MM.1S (cell line): ENCODE data around the gene OPALIN.

Experiments
- DNase-seq: peaks from one replicate; pipeline ENCODE4 v3.0.0-alpha.2; 2015
- H2AFZ ChIP-seq: fragments of 300-600 bp; sonication (generic); 2 replicates; pipeline ENCODE4 v1.6.0; 2016; ENCODE audit warnings: antibody characterized with exemption, low read length
- H3F3A ChIP-seq: fragments of 300-600 bp; sonication (generic); 2 replicates; pipeline ENCODE4 v1.6.1; 2016; ENCODE audit warnings: mild to moderate bottlenecking, antibody characterized with exemption, low read length, moderate library complexity, mixed read lengths; ENCODE audit not compliant: insufficient read depth
- H3K27ac ChIP-seq: fragments of 300-600 bp; sonication (generic); 2 replicates; pipeline ENCODE4 v1.5.1; 2016; ENCODE audit warnings: mild to moderate bottlenecking, low read length
- H3K27me3 ChIP-seq: fragments of 300-600 bp; sonication (generic); replicated peaks from 2 replicates; pipeline ENCODE4 v1.6.0; 2016; ENCODE audit warnings: low read length; ENCODE audit not compliant: insufficient read depth
- H3K36me3 ChIP-seq: fragments of 300-600 bp; sonication (generic); replicated peaks from 2 replicates; pipeline ENCODE4 v1.6.1; 2016; ENCODE audit warnings: mild to moderate bottlenecking, low read length, mixed read lengths; ENCODE audit not compliant: insufficient read depth
- H3K4me1 ChIP-seq: fragments of 300-600 bp; sonication (generic); 2 replicates; pipeline ENCODE4 v1.6.1; 2016; ENCODE audit warnings: low read length, mixed read lengths
- H3K4me2 ChIP-seq: fragments of 300-600 bp; sonication (generic); 2 replicates; pipeline ENCODE4 v1.6.0; 2016; ENCODE audit warnings: low read depth, low read length
- H3K4me3 ChIP-seq: fragments of 300-600 bp; sonication (generic); 2 replicates; pipeline ENCODE4 v1.5.1; 2016; ENCODE audit warnings: low read length, mixed read lengths
- H3K79me2 ChIP-seq: fragments of 300-600 bp; sonication (generic); 2 replicates; pipeline ENCODE4 v1.6.1; 2016; ENCODE audit warnings: mixed run types, low read length, mixed read lengths
- H3K9ac ChIP-seq: fragments of 300-600 bp; sonication (generic); 2 replicates; pipeline ENCODE4 v1.6.1; 2016; ENCODE audit warnings: low read length, mixed read lengths
- H3K9me2 ChIP-seq: fragments of 300-600 bp; sonication (generic); replicated peaks from 2 replicates; pipeline ENCODE4 v1.6.1; 2016; ENCODE audit warnings: mild to moderate bottlenecking, low read length, mixed read lengths; ENCODE audit not compliant: insufficient read depth
- H3K9me3 ChIP-seq: fragments of 300-600 bp; sonication (generic); replicated peaks from 2 replicates; pipeline ENCODE4 v1.6.1; 2016; ENCODE audit warnings: mild to moderate bottlenecking, low read length, mixed read lengths; ENCODE audit not compliant: insufficient read depth
- H4K20me1 ChIP-seq: fragments of 300-600 bp; sonication (generic); 2 replicates; pipeline ENCODE4 v1.6.1; 2016; ENCODE audit warnings: mild to moderate bottlenecking, low read length, moderate library complexity, mixed read lengths; ENCODE audit not compliant: insufficient read depth
- CTCF ChIP-seq: fragments of 300-600 bp; sonication (generic); IDR thresholded peaks from 2 replicates; pipeline ENCODE4 v1.5.1; 2016; ENCODE audit warnings: antibody characterized with exemption, low read length, mixed read lengths
- EZH2 ChIP-seq: fragments of 300-600 bp; sonication (generic); optimal IDR thresholded peaks from 2 replicates; pipeline ENCODE3; 2017; ENCODE audit warnings: low read depth, mild to moderate bottlenecking, antibody characterized with exemption, low read length, mixed read lengths
- EZH2phosphoT487 ChIP-seq: fragments of 300-600 bp; sonication (generic); IDR thresholded peaks from 2 replicates; pipeline ENCODE4 v1.6.1; 2018; ENCODE audit warnings: antibody characterized with exemption, low read length

The OPALIN gene

GRCh38 chr10:96357038-96357620, 1.7 kb downstream of the OPALIN start:
- H3K27ac ChIP-seq, result no peak overlapping the region
- no peaks in the 10 kb centered on the region for H3F3A ChIP-seq
- H3K4me3 ChIP-seq, result no peak overlapping the region
- no peaks in the 10 kb centered on the region for H4K20me1 ChIP-seq
- no peaks in the 10 kb centered on the region for H3K4me1 ChIP-seq
- no peaks in the 10 kb centered on the region for H3K79me2 ChIP-seq
- H3K36me3 ChIP-seq, result no peaks in the 10 kb centered on the region
- H2AFZ ChIP-seq, result no peak overlapping the region
- TF ChIP-seq CTCF (no peak), EZH2 (no peak), EZH2phosphoT487 (no peak)
- no peak for DNase-seq
- no peaks in the 10 kb centered on the region for H3K9me3 ChIP-seq
- no peaks in the 10 kb centered on the region for H3K27me3 ChIP-seq
- H3K9ac ChIP-seq, result no peak overlapping the region
- no peak overlapping the region for H3K4me2 ChIP-seq
- H3K9me2 ChIP-seq, result no peaks in the 10 kb centered on the region

GRCh38 chr10:96352582-96352981, 6.2 kb downstream of the OPALIN start:
- no peaks in the 10 kb centered on the region for H3K9me3 ChIP-seq
- no peak overlapping the region for H3K4me3 ChIP-seq
- no peak overlapping the region for H3K9ac ChIP-seq
- no peaks in the 10 kb centered on the region for H3K4me1 ChIP-seq
- no peaks in the 10 kb centered on the region for H3K9me2 ChIP-seq
- no peaks in the 10 kb centered on the region for H3F3A ChIP-seq
- H3K36me3 ChIP-seq, result no peaks in the 10 kb centered on the region
- H4K20me1 ChIP-seq, result no peaks in the 10 kb centered on the region
- H2AFZ ChIP-seq, result no peak overlapping the region
- H3K79me2 ChIP-seq, result no peaks in the 10 kb centered on the region
- no peak for TF ChIP-seq CTCF
- TF ChIP-seq EZH2, result no peak
- TF ChIP-seq EZH2phosphoT487, result no peak
- DNase-seq, result no peak
- H3K27ac ChIP-seq, result no peak overlapping the region
- H3K27me3 ChIP-seq, result no peaks in the 10 kb centered on the region
- no peak overlapping the region for H3K4me2 ChIP-seq

GRCh38 chr10:96352027-96352426, 6.8 kb downstream of the OPALIN start:
- H4K20me1 ChIP-seq, result no peaks in the 10 kb centered on the region
- H3K4me3 ChIP-seq, result no peak overlapping the region
- H3K27ac ChIP-seq, result no peak overlapping the region
- no peaks in the 10 kb centered on the region for H3K4me1 ChIP-seq
- no peak overlapping the region for H2AFZ ChIP-seq
- H3K9me3 ChIP-seq, result no peaks in the 10 kb centered on the region
- H3F3A ChIP-seq, result no peaks in the 10 kb centered on the region
- no peak overlapping the region for H3K4me2 ChIP-seq
- no peaks in the 10 kb centered on the region for H3K27me3 ChIP-seq
- no peaks in the 10 kb centered on the region for H3K79me2 ChIP-seq
- H3K9me2 ChIP-seq, result no peaks in the 10 kb centered on the region
- H3K9ac ChIP-seq, result no peak overlapping the region
- no peak for TF ChIP-seq CTCF
- H3K36me3 ChIP-seq, result no peaks in the 10 kb centered on the region
- DNase-seq, result no peak
